HEK293 (cell line): Measurements from ENCODE around the gene FKTN.

Experiments
- CTCF ChIA-PET: fragments of 350-600 bp; formaldehyde crosslinking; extraction: SDS; loops from one replicate; lab custom pipeline; 2021; ENCODE audit warnings: antibody characterized with exemption; lab: Yijun Ruan, JAX
- POLR2A ChIA-PET: fragments of 300-600 bp; formaldehyde crosslinking; extraction: SDS; loops from one replicate; lab custom pipeline; 2020; ENCODE audit warnings: antibody characterized with exemption, inconsistent platforms; lab: Yijun Ruan, JAX
- H3K27ac ChIP-seq: fragments of 200-500 bp; sonication (Bioruptor generic); 2 replicates; pipeline ENCODE4 v1.5.1; 2014; ENCODE audit warnings: low read depth, low read length, control low read depth, inconsistent platforms; ENCODE audit errors: extremely low read depth
- H3K36me3 ChIP-seq, 2 experiments: fragments of 200-500 bp in 1 of 2; sonication (Bioruptor generic) in 1 of 2; 1 replicate in 1 of 2; 2 replicates in 1 of 2; pipeline ENCODE4 v1.5.1; 2014 to 2017; ENCODE audit warnings: inconsistent platforms in 2 of 2, low read length in 2 of 2; ENCODE audit not compliant: control insufficient read depth in 2 of 2, insufficient read depth in 1 of 2
- H3K4me1 ChIP-seq: fragments of 200-500 bp; sonication (Bioruptor generic); 2 replicates; pipeline ENCODE4 v1.5.1; 2014; ENCODE audit warnings: mild to moderate bottlenecking, low read length, inconsistent platforms; ENCODE audit not compliant: control insufficient read depth, insufficient read depth
- H3K4me3 ChIP-seq: 2 replicates; pipeline ENCODE4 v1.5.1; 2011; ENCODE audit warnings: low read depth, mild to moderate bottlenecking, control low read depth, low read length, moderate library complexity
- H3K9me3 ChIP-seq: fragments of 200-500 bp; sonication (Bioruptor generic); 2 replicates; pipeline ENCODE4 v1.5.1; 2014; ENCODE audit warnings: low read depth, low read length, inconsistent platforms; ENCODE audit not compliant: control insufficient read depth, insufficient read depth
- BCL11B ChIP-seq: fragments of 450-650 bp; formaldehyde crosslinking; IDR thresholded peaks from 2 replicates; pipeline ENCODE4 v1.5.1; 2016; ENCODE audit warnings: low read depth, missing biosample characterization, missing genetic modification characterization
- KLF1 ChIP-seq: fragments of 450-650 bp; formaldehyde crosslinking; IDR thresholded peaks from 2 replicates; pipeline ENCODE4 v1.5.1; 2016; ENCODE audit warnings: missing biosample characterization, missing genetic modification characterization
- ZBTB7A ChIP-seq: fragments of 450-650 bp; formaldehyde crosslinking; IDR thresholded peaks from 2 replicates; pipeline ENCODE4 v1.5.1; 2016; ENCODE audit warnings: low read depth, missing biosample characterization, missing genetic modification characterization
- ZNF133 ChIP-seq: fragments of 450-650 bp; formaldehyde crosslinking; IDR thresholded peaks from 2 replicates; pipeline ENCODE4 v1.5.1; 2016; ENCODE audit warnings: missing biosample characterization, missing genetic modification characterization
- ZNF138 ChIP-seq: fragments of 450-650 bp; formaldehyde crosslinking; IDR thresholded peaks from 2 replicates; pipeline ENCODE4 v1.5.1; 2016; ENCODE audit warnings: missing biosample characterization, missing genetic modification characterization, borderline replicate concordance
- ZNF174 ChIP-seq: fragments of 450-650 bp; formaldehyde crosslinking; IDR thresholded peaks from 2 replicates; pipeline ENCODE4 v1.5.0; 2017; ENCODE audit warnings: missing biosample characterization, mild to moderate bottlenecking, missing genetic modification characterization
- ZNF184 ChIP-seq: fragments of 450-650 bp; IDR thresholded peaks from 2 replicates; pipeline ENCODE4 v1.5.1; 2018; ENCODE audit warnings: missing biosample characterization, mild to moderate bottlenecking, missing genetic modification characterization
- ZNF211 ChIP-seq: fragments of 450-650 bp; formaldehyde crosslinking; IDR thresholded peaks from 2 replicates; pipeline ENCODE4 v1.5.1; 2016; ENCODE audit warnings: low read depth, missing biosample characterization, missing genetic modification characterization
- ZNF302 ChIP-seq: fragments of 450-650 bp; formaldehyde crosslinking; IDR thresholded peaks from 2 replicates; pipeline ENCODE4 v1.5.1; 2016; ENCODE audit warnings: missing biosample characterization, missing genetic modification characterization, low read depth
- ZNF391 ChIP-seq: fragments of 450-650 bp; formaldehyde crosslinking; IDR thresholded peaks from 2 replicates; pipeline ENCODE4 v1.5.1; 2016; ENCODE audit warnings: low read depth, missing biosample characterization, missing genetic modification characterization, borderline replicate concordance
- ZNF558 ChIP-seq: fragments of 450-650 bp; formaldehyde crosslinking; IDR thresholded peaks from 2 replicates; pipeline ENCODE4 v1.5.1; 2016; ENCODE audit warnings: missing biosample characterization, missing genetic modification characterization
- ZNF610 ChIP-seq: fragments of 450-650 bp; formaldehyde crosslinking; IDR thresholded peaks from 2 replicates; pipeline ENCODE4 v1.5.1; 2016; ENCODE audit warnings: missing biosample characterization, missing genetic modification characterization, borderline replicate concordance
- TF ChIP-seq, protein P1 (sequence below): fragments of 450-650 bp; formaldehyde crosslinking; IDR thresholded peaks from 2 replicates; pipeline ENCODE4 v1.5.1; 2016; ENCODE audit warnings: missing biosample characterization, missing genetic modification characterization
- TF ChIP-seq, protein P2 (sequence below): fragments of 450-650 bp; formaldehyde crosslinking; IDR thresholded peaks from 2 replicates; pipeline ENCODE4 v1.5.1; 2016; ENCODE audit warnings: missing biosample characterization, missing genetic modification characterization
- TF ChIP-seq, protein P3 (sequence below): fragments of 450-650 bp; formaldehyde crosslinking; IDR thresholded peaks from 2 replicates; pipeline ENCODE4 v1.5.1; 2016; ENCODE audit warnings: missing biosample characterization, missing genetic modification characterization
- TF ChIP-seq, protein P4 (sequence below): fragments of 450-650 bp; formaldehyde crosslinking; IDR thresholded peaks from 2 replicates; pipeline ENCODE4 v1.5.1; 2016; ENCODE audit warnings: missing biosample characterization, missing genetic modification characterization, borderline replicate concordance
- TF ChIP-seq, protein P5 (sequence below): fragments of 450-650 bp; formaldehyde crosslinking; IDR thresholded peaks from 2 replicates; pipeline ENCODE4 v1.5.0; 2017; ENCODE audit warnings: missing biosample characterization, missing genetic modification characterization, borderline replicate concordance

The FKTN gene

DNA sequence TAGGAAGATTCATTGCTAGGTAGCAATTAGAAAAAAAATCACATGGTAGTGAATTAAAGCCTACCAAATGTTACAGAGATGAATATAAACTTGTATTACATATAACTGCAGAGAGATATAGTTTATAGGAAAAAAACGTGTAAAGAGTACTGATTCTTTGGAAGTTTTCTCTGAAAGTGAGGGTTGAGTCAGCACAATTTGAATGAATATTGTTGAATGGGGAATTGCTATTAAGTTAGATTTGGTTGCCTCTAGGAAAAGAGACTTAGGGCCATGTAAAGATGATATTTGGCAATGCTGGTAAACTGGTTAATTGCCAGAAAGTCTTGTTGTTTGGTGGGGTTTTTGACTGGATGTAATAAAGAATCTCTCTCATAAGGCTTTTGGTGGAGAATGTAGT lies 67.2 kb downstream of the FKTN start:
- POLR2A ChIA-PET = no interaction called here
- H3K27ac ChIP-seq = no peak overlapping the region
- CTCF ChIA-PET = no interaction called here

More for the DNA sequence above, 67.2 kb downstream of the FKTN start:
- Histone ChIP-seq H3K4me3 (no peak overlapping the region), H3K9me3 (no peaks in the 10 kb centered on the region), H3K4me1 (no peaks in the 10 kb centered on the region), H3K36me3 (peaks cover 0 to 3% of the 10 kb centered on the region in 2 experiments; a peak in 1 of 3 replicates)
- TF ChIP-seq ZNF610 (tag by site-specific recombination) (no peak), ZNF174 (tag by site-specific recombination) (no peak), ZBTB7A (no peak), ZNF138 (tag by site-specific recombination) (no peak), ZNF211 (tag by site-specific recombination) (no peak), ZNF302 (tag by site-specific recombination) (no peak), ZNF133 (tag by site-specific recombination) (no peak), BCL11B (no peak), ZNF391 (tag by site-specific recombination) (no peak), KLF1 (tag by site-specific recombination) (no peak), ZNF558 (no peak), ZNF184 (tag by site-specific recombination) (no peak)
- TF ChIP-seq, protein P1, sequence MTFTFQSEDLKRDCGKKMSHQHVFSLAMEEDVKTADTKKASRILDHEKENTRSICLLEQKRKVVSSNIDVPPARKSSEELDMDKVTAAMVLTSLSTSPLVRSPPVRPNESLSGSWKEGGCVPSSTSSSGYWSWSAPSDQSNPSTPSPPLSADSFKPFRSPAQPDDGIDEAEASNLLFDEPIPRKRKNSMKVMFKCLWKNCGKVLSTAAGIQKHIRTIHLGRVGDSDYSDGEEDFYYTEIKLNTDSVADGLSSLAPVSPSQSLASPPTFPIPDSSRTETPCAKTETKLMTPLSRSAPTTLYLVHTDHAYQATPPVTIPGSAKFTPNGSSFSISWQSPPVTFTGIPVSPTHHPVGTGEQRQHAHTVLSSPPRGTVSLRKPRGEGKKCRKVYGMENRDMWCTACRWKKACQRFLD (tag by site-specific recombination) = no peak
- TF ChIP-seq, protein P2, sequence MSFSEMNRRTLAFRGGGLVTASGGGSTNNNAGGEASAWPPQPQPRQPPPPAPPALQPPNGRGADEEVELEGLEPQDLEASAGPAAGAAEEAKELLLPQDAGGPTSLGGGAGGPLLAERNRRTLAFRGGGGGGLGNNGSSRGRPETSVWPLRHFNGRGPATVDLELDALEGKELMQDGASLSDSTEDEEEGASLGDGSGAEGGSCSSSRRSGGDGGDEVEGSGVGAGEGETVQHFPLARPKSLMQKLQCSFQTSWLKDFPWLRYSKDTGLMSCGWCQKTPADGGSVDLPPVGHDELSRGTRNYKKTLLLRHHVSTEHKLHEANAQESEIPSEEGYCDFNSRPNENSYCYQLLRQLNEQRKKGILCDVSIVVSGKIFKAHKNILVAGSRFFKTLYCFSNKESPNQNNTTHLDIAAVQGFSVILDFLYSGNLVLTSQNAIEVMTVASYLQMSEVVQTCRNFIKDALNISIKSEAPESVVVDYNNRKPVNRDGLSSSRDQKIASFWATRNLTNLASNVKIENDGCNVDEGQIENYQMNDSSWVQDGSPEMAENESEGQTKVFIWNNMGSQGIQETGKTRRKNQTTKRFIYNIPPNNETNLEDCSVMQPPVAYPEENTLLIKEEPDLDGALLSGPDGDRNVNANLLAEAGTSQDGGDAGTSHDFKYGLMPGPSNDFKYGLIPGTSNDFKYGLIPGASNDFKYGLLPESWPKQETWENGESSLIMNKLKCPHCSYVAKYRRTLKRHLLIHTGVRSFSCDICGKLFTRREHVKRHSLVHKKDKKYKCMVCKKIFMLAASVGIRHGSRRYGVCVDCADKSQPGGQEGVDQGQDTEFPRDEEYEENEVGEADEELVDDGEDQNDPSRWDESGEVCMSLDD (tag by site-specific recombination) = no peak
- TF ChIP-seq, protein P3, sequence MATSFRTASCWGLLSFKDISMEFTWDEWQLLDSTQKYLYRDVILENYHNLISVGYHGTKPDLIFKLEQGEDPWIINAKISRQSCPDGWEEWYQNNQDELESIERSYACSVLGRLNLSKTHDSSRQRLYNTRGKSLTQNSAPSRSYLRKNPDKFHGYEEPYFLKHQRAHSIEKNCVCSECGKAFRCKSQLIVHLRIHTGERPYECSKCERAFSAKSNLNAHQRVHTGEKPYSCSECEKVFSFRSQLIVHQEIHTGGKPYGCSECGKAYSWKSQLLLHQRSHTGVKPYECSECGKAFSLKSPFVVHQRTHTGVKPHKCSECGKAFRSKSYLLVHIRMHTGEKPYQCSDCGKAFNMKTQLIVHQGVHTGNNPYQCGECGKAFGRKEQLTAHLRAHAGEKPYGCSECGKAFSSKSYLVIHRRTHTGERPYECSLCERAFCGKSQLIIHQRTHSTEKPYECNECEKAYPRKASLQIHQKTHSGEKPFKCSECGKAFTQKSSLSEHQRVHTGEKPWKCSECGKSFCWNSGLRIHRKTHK (tag by site-specific recombination) = no peak
- TF ChIP-seq, protein P4, sequence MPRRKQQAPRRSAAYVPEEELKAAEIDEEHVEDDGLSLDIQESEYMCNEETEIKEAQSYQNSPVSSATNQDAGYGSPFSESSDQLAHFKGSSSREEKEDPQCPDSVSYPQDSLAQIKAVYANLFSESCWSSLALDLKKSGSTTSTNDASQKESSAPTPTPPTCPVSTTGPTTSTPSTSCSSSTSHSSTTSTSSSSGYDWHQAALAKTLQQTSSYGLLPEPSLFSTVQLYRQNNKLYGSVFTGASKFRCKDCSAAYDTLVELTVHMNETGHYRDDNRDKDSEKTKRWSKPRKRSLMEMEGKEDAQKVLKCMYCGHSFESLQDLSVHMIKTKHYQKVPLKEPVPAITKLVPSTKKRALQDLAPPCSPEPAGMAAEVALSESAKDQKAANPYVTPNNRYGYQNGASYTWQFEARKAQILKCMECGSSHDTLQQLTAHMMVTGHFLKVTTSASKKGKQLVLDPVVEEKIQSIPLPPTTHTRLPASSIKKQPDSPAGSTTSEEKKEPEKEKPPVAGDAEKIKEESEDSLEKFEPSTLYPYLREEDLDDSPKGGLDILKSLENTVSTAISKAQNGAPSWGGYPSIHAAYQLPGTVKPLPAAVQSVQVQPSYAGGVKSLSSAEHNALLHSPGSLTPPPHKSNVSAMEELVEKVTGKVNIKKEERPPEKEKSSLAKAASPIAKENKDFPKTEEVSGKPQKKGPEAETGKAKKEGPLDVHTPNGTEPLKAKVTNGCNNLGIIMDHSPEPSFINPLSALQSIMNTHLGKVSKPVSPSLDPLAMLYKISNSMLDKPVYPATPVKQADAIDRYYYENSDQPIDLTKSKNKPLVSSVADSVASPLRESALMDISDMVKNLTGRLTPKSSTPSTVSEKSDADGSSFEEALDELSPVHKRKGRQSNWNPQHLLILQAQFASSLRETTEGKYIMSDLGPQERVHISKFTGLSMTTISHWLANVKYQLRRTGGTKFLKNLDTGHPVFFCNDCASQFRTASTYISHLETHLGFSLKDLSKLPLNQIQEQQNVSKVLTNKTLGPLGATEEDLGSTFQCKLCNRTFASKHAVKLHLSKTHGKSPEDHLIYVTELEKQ (tag by site-specific recombination) = no peak
- TF ChIP-seq, protein P5, sequence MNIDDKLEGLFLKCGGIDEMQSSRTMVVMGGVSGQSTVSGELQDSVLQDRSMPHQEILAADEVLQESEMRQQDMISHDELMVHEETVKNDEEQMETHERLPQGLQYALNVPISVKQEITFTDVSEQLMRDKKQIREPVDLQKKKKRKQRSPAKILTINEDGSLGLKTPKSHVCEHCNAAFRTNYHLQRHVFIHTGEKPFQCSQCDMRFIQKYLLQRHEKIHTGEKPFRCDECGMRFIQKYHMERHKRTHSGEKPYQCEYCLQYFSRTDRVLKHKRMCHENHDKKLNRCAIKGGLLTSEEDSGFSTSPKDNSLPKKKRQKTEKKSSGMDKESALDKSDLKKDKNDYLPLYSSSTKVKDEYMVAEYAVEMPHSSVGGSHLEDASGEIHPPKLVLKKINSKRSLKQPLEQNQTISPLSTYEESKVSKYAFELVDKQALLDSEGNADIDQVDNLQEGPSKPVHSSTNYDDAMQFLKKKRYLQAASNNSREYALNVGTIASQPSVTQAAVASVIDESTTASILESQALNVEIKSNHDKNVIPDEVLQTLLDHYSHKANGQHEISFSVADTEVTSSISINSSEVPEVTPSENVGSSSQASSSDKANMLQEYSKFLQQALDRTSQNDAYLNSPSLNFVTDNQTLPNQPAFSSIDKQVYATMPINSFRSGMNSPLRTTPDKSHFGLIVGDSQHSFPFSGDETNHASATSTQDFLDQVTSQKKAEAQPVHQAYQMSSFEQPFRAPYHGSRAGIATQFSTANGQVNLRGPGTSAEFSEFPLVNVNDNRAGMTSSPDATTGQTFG (tag by site-specific recombination) = no peak
